ENCODE data around the gene CFB. TPM values are rescaled to one million over a fixed set of nuclear protein-coding genes. Genes with fewer than 3 reads are reported as not detected.
"Not testable (repeated sequence)": the region's sequence is repeated elsewhere in the genome, so short reads cannot be mapped to it uniquely, and the experiment has no call there.

The CFB gene
- total RNA-seq, 1 donor from 2014 or later = 3.9 TPM

DNA sequence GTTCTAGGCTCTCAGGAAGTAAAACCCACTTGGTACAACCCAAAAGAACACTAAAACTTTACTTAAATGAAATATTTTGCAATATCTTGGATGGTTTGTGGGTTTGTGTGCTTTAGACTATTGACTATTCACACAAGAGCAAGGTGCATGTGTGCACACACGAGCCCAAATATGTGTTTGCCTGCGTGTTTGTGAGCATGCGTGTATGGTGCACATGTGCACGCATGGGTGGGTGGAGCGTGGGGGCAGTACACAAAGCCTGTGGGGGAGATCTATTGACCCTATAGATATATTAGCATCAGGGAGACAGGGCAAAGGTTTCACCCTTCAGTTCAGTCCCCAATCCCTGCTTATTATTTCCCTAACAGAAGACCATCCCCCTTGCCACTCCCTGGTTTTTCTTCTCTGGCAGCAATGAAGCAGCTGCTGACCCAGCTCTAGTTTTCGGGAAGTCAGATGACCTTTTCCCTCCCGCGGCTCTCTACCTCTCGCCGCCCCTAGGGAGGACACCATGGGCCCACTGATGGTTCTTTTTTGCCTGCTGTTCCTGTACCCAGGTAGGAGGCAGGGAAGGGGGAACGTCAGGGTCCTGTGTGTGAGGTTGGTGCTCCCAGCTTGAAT lies 18.5 kb upstream of the CFB start, which contains the start of gene C2:
Gene C2, plus strand, starts transcription at position 476 of the 621 bp plus-strand sequence. Its CDS starts 36 bp downstream, at position 512.
- Mint-ChIP-seq H3K27me3 (peaks cover 3% of the 10 kb centered on the region), H3K4me1 (ENCODE audit: low read depth) (no peaks in the 10 kb centered on the region), H3K27ac (no peak within 1 kb of the TSS), H3K4me3 (ENCODE audit: low read depth) (no peak within 1 kb of the TSS), H3K36me3 (ENCODE audit: insufficient read depth) (no peaks in the 10 kb centered on the region), H3K9me3 (ENCODE audit: low read depth) (no peaks in the 10 kb centered on the region)
- no peak for DNase-seq (ENCODE audit: low spot score, unreplicated experiment)
- TF ChIP-seq, protein P1, sequence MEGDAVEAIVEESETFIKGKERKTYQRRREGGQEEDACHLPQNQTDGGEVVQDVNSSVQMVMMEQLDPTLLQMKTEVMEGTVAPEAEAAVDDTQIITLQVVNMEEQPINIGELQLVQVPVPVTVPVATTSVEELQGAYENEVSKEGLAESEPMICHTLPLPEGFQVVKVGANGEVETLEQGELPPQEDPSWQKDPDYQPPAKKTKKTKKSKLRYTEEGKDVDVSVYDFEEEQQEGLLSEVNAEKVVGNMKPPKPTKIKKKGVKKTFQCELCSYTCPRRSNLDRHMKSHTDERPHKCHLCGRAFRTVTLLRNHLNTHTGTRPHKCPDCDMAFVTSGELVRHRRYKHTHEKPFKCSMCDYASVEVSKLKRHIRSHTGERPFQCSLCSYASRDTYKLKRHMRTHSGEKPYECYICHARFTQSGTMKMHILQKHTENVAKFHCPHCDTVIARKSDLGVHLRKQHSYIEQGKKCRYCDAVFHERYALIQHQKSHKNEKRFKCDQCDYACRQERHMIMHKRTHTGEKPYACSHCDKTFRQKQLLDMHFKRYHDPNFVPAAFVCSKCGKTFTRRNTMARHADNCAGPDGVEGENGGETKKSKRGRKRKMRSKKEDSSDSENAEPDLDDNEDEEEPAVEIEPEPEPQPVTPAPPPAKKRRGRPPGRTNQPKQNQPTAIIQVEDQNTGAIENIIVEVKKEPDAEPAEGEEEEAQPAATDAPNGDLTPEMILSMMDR (IDR thresholded peaks at IDR 0.05; ENCODE audit: unreplicated experiment) = no peak

DNA sequence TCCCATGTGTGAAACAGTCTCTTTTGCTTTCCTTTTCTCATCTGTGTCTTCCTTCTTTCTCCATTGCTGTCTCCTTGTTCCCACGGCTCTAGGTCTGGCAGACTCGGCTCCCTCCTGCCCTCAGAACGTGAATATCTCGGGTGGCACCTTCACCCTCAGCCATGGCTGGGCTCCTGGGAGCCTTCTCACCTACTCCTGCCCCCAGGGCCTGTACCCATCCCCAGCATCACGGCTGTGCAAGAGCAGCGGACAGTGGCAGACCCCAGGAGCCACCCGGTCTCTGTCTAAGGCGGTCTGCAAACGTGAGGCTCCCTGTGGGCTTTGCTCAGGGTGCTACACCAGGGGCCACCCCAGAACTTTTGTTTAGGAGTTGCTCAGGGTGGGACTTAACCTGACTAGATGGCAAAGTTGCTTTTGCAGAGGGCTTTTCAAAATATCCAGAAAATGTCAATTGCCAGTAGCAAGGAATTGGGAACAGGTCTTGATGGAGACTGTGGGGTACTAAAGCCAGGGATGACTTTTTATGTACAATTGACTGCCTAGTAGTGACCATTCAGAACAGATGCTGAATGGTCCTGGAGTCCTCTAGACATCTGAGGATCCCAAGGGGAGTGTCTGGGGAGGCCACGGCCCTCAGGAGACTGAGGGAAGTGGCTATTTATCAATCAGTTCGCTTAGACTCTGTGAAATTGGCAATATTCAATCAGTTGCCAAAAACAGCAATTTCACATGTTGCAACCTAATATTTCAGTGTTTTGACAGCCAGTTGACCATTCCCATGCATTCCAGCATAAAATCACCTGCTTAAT lies 17.8 kb upstream of the CFB start:
- Mint-ChIP-seq H3K27ac (no peak overlapping the region), H3K4me1 (ENCODE audit: low read depth) (no peaks in the 10 kb centered on the region), H3K9me3 (ENCODE audit: low read depth) (no peaks in the 10 kb centered on the region), H3K36me3 (ENCODE audit: insufficient read depth) (no peaks in the 10 kb centered on the region), H3K27me3 (peaks cover 3% of the 10 kb centered on the region), H3K4me3 (ENCODE audit: low read depth) (no peak overlapping the region)
- DNase-seq (ENCODE audit: low spot score, unreplicated experiment) = no peak
- TF ChIP-seq, protein P1 (IDR thresholded peaks at IDR 0.05; ENCODE audit: unreplicated experiment) = no peak

DNA sequence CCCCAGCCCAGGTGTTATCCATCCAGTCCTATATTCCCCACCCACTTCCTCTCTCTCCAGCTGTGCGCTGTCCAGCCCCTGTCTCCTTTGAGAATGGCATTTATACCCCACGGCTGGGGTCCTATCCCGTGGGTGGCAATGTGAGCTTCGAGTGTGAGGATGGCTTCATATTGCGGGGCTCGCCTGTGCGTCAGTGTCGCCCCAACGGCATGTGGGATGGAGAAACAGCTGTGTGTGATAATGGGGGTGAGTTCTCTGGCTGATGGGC lies 17.3 kb upstream of the CFB start:
- H3K9me3 Mint-ChIP-seq (ENCODE audit: low read depth) = no peaks in the 10 kb centered on the region
- H3K27ac Mint-ChIP-seq = no peak overlapping the region
- no peaks in the 10 kb centered on the region for H3K36me3 Mint-ChIP-seq (ENCODE audit: insufficient read depth)
- DNase-seq (ENCODE audit: low spot score, unreplicated experiment) = no peak
- H3K4me1 Mint-ChIP-seq (ENCODE audit: low read depth) = no peaks in the 10 kb centered on the region
- TF ChIP-seq, protein P1 (IDR thresholded peaks at IDR 0.05; ENCODE audit: unreplicated experiment) = no peak
- H3K4me3 Mint-ChIP-seq (ENCODE audit: low read depth) = no peak overlapping the region
- H3K27me3 Mint-ChIP-seq = peaks cover 3% of the 10 kb centered on the region

DNA sequence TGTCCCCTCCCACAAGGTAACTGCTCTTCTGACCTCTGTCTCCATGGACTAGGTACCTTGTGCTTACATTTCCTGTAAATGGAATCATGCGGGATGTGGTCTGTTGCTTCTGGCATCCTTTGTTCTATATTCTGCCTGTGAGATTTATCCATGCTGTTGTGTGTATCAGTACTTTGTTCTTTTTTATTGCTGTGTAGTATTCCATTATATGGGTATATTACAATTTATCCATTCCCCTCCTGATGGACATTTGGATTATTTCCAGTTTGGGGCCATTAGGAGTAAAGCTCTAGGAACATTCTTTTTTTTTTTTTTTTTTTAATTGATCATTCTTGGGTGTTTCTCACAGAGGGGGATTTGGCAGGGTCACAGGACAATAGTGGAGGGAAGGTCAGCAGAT lies 14.9 kb upstream of the CFB start:
- H3K9me3 Mint-ChIP-seq (ENCODE audit: low read depth) = no peaks in the 10 kb centered on the region
- H3K4me3 Mint-ChIP-seq (ENCODE audit: low read depth) = no peak overlapping the region
- TF ChIP-seq, protein P1 (IDR thresholded peaks at IDR 0.05; ENCODE audit: unreplicated experiment) = no peak
- H3K27ac Mint-ChIP-seq = no peak overlapping the region
- H3K27me3 Mint-ChIP-seq = peaks cover 3% of the 10 kb centered on the region
- no peak for DNase-seq (ENCODE audit: low spot score, unreplicated experiment)
- no peaks in the 10 kb centered on the region for H3K36me3 Mint-ChIP-seq (ENCODE audit: insufficient read depth)
- H3K4me1 Mint-ChIP-seq (ENCODE audit: low read depth) = no peaks in the 10 kb centered on the region

DNA sequence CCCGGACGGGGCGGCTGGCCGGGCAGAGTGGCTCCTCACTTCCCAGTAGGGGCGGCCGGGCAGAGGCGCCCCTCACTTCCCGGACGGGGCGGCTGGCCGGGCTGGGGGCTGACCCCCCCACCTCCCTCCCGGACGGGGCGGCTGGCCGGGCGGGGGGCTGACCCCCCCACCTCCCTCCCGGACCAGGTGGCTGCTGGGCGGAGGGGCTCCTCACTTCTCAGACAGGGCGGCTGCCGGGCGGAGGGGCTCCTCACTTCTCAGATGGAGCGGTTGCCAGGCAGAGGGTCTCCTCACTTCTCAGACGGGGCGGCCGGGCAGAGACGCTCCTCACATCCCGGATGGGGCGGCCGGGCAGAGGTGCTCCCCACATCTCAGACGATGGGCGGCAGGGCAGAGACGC lies 13.8 kb upstream of the CFB start:
- DNase-seq (ENCODE audit: low spot score, unreplicated experiment); H3K4me3 Mint-ChIP-seq (ENCODE audit: low read depth); H3K9me3 Mint-ChIP-seq (ENCODE audit: low read depth); H3K4me1 Mint-ChIP-seq (ENCODE audit: low read depth); H3K36me3 Mint-ChIP-seq (ENCODE audit: insufficient read depth); H3K27ac Mint-ChIP-seq; H3K27me3 Mint-ChIP-seq: not testable (repeated sequence)

DNA sequence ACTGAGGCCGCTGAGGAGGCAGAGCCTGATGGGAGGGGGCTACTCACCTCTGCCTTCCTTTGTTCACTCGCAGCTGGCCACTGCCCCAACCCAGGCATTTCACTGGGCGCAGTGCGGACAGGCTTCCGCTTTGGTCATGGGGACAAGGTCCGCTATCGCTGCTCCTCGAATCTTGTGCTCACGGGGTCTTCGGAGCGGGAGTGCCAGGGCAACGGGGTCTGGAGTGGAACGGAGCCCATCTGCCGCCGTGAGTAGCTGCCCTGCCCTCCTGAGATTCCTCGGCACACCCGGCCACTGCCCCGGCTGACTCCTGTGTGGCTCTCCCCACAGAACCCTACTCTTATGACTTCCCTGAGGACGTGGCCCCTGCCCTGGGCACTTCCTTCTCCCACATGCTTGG lies 12.4 kb upstream of the CFB start:
- Mint-ChIP-seq H3K4me1 (ENCODE audit: low read depth) (no peaks in the 10 kb centered on the region), H3K27me3 (no peaks in the 10 kb centered on the region), H3K4me3 (ENCODE audit: low read depth) (no peak overlapping the region), H3K27ac (no peak overlapping the region), H3K36me3 (ENCODE audit: insufficient read depth) (no peaks in the 10 kb centered on the region), H3K9me3 (ENCODE audit: low read depth) (no peaks in the 10 kb centered on the region)
- TF ChIP-seq, protein P1 (IDR thresholded peaks at IDR 0.05; ENCODE audit: unreplicated experiment) = no peak
- DNase-seq (ENCODE audit: low spot score, unreplicated experiment) = no peak
